ENCODE data around the gene CCDC70. TPM values are rescaled to one million over a fixed set of nuclear protein-coding genes. Genes with fewer than 3 reads are reported as not detected.

CCDC70 gene
- total RNA-seq, 3 donors from 2014 or later (not counting 1 experiment from before 2014, with no cell fraction given): not detected

- Mint-ChIP-seq H3K9me3 (no peaks in the 10 kb centered on the region), H3K36me3 (no peaks in the 10 kb centered on the region), H3K4me1 (peaks cover 45 to 58% of the 10 kb centered on the region in 2 donors), H3K4me3 (peak overlapping the region; percentile 82), H3K27ac (peak overlapping the region; percentile 69 to 76), H3K27me3 (ENCODE audit: low read depth in 2 of 2) (peaks cover 6 to 7% of the 10 kb centered on the region in 2 donors)
- TF ChIP-seq, protein P1, sequence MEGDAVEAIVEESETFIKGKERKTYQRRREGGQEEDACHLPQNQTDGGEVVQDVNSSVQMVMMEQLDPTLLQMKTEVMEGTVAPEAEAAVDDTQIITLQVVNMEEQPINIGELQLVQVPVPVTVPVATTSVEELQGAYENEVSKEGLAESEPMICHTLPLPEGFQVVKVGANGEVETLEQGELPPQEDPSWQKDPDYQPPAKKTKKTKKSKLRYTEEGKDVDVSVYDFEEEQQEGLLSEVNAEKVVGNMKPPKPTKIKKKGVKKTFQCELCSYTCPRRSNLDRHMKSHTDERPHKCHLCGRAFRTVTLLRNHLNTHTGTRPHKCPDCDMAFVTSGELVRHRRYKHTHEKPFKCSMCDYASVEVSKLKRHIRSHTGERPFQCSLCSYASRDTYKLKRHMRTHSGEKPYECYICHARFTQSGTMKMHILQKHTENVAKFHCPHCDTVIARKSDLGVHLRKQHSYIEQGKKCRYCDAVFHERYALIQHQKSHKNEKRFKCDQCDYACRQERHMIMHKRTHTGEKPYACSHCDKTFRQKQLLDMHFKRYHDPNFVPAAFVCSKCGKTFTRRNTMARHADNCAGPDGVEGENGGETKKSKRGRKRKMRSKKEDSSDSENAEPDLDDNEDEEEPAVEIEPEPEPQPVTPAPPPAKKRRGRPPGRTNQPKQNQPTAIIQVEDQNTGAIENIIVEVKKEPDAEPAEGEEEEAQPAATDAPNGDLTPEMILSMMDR (IDR thresholded peaks at IDR 0.05): no peak
- DNase-seq: peak in 1 of 2 donors; percentile 72
- no peaks in the 10 kb centered on the region for H3K27me3 ChIP-seq (ENCODE audit: control insufficient read depth, insufficient read depth, low read length)
- WGBS (ENCODE audit: insufficient coverage): 10% methylated on average over 1 of the region's 2 CpGs
- intact Hi-C loops (cut with micrococcal nuclease): no loop called here
- H3K4me3 ChIP-seq (ENCODE audit: low read length): no peak overlapping the region
- ATAC-seq: peak; percentile 43 to 69 (median 53)
- H3K36me3 ChIP-seq (ENCODE audit: control insufficient read depth, insufficient read depth, low read length): no peaks in the 10 kb centered on the region
- H3K27ac ChIP-seq (ENCODE audit: low read length): peak overlapping the region; percentile 8
- H3K9me3 ChIP-seq (ENCODE audit: control insufficient read depth, insufficient read depth, low read length): no peaks in the 10 kb centered on the region
- peaks cover 50% of the 10 kb centered on the region for H3K4me1 ChIP-seq (ENCODE audit: control insufficient read depth, insufficient read depth, low read length)
Observed at GRCh38 chr13:51821606-51822005, 40.2 kb upstream of the CCDC70 start.

GRCh38 chr13:51822106-51822815, 39.5 kb upstream of the CCDC70 start:
- H3K4me1 Mint-ChIP-seq: peaks cover 52 to 64% of the 10 kb centered on the region in 2 donors
- H3K36me3 ChIP-seq (ENCODE audit: control insufficient read depth, insufficient read depth, low read length): no peaks in the 10 kb centered on the region
- DNase-seq (peak in 1 of 2 donors; percentile 63), ATAC-seq (peak in 1 of 3 donors; percentile 18)
- H3K36me3 Mint-ChIP-seq: no peaks in the 10 kb centered on the region
- no peaks in the 10 kb centered on the region for H3K9me3 ChIP-seq (ENCODE audit: control insufficient read depth, insufficient read depth, low read length)
- peak overlapping the region; percentile 82 for H3K4me3 Mint-ChIP-seq
- WGBS (ENCODE audit: insufficient coverage): 49% methylated on average over 13 of the region's 13 CpGs
- H3K27ac Mint-ChIP-seq: peak overlapping the region; percentile 69 to 76
- H3K4me3 ChIP-seq (ENCODE audit: low read length): no peak overlapping the region
- H3K27me3 ChIP-seq (ENCODE audit: control insufficient read depth, insufficient read depth, low read length): no peaks in the 10 kb centered on the region
- peaks cover 0 to 7% of the 10 kb centered on the region in 2 donors for H3K27me3 Mint-ChIP-seq (ENCODE audit: low read depth in 2 of 2)
- peaks cover 57% of the 10 kb centered on the region for H3K4me1 ChIP-seq (ENCODE audit: control insufficient read depth, insufficient read depth, low read length)
- TF ChIP-seq, protein P1 (IDR thresholded peaks at IDR 0.05): no peak
- H3K27ac ChIP-seq (ENCODE audit: low read length): peak overlapping the region; percentile 8
- intact Hi-C loops (cut with micrococcal nuclease): no loop called here
- H3K9me3 Mint-ChIP-seq: no peaks in the 10 kb centered on the region

DNA sequence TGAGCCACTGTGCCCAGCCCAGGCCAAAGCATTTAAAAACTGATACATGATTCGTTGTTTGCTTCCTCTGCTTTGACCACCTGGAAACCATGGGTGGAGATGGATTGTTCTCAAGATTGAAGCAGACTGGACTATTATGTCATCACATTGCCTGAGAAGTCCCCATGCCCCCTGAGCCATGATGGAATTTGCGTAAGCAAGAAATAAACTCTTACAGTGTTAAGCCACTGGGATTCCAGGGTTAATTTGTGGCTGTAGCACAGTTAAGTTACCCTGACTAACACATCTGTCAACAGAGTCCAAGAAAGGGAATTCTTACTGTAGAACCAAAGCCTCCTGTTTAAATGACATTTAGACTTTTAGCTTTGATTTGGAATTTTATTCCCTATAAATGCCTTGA, 38.4 kb upstream of the CCDC70 start:
- no peaks in the 10 kb centered on the region for H3K36me3 Mint-ChIP-seq
- peaks cover 58 to 66% of the 10 kb centered on the region in 2 donors for H3K4me1 Mint-ChIP-seq
- TF ChIP-seq, protein P1 (IDR thresholded peaks at IDR 0.05): no peak
- Histone ChIP-seq H3K4me1 (ENCODE audit: control insufficient read depth, insufficient read depth, low read length) (peaks cover 63% of the 10 kb centered on the region), H3K27me3 (ENCODE audit: control insufficient read depth, insufficient read depth, low read length) (no peaks in the 10 kb centered on the region), H3K4me3 (ENCODE audit: low read length) (no peak overlapping the region), H3K9me3 (ENCODE audit: control insufficient read depth, insufficient read depth, low read length) (no peaks in the 10 kb centered on the region), H3K36me3 (ENCODE audit: control insufficient read depth, insufficient read depth, low read length) (no peaks in the 10 kb centered on the region), H3K27ac (ENCODE audit: low read length) (no peak overlapping the region)
- no peak overlapping the region for H3K27ac Mint-ChIP-seq
- DNase-seq (no peak), ATAC-seq (no peak)
- 97% methylated on average over 2 of the region's 2 CpGs for WGBS (ENCODE audit: insufficient coverage)
- no peaks in the 10 kb centered on the region for H3K9me3 Mint-ChIP-seq
- H3K27me3 Mint-ChIP-seq (ENCODE audit: low read depth in 2 of 2): peaks cover 0 to 6% of the 10 kb centered on the region in 2 donors
- no peak overlapping the region for H3K4me3 Mint-ChIP-seq
- intact Hi-C loops (cut with micrococcal nuclease): no loop called here

Measured in natural killer cell (primary cell).